ENCODE data around the gene SHISA3. TPM values are rescaled to one million over a fixed set of nuclear protein-coding genes. Genes with fewer than 3 reads are reported as not detected.

SHISA3 gene
- total and polyA plus RNA-seq, 2 of the 13 experiments (the other 11 are each of a cell fraction or from before 2014, with no cell fraction given), result not detected

DNA sequence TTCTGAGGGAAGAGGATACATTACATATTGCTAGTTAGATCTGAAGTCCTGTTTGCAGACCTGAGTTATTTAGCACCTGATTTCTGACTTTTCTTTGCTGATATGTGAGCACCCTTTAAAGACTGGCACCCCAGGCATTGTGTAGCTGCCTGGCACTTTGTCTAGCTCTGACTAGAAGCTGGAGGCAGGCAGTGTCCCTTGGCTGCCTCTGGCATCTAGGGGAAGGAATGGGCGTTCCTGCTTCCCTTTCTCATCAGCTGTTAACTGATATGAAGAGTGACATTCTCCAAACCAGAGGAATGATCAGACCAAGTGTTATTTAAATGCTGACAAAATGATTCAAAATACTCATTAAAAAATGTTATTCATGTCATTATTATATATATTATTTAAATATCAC, 30.3 kb upstream of the SHISA3 start:
- Histone ChIP-seq H3K4me1 (ENCODE audit: insufficient read depth, low read length) (no peaks in the 10 kb centered on the region), H2AFZ (ENCODE audit: low read length) (no peak overlapping the region), H4K20me1 (ENCODE audit: insufficient read depth, low read length) (no peaks in the 10 kb centered on the region), H3K27me3 (ENCODE audit: control insufficient read depth in 1 of 2, insufficient read depth in 2 of 2, low read length in 2 of 2) (no peaks in the 10 kb centered on the region), H3K9me3 (ENCODE audit: low read length) (no peaks in the 10 kb centered on the region), H3K4me3 (replicated peaks in 1 of 3; ENCODE audit: insufficient read depth in 1 of 3, low read depth in 2 of 3, low read length in 3 of 3) (no peak overlapping the region), H3K79me2 (ENCODE audit: insufficient read depth, low read length) (no peaks in the 10 kb centered on the region), H3K27ac (ENCODE audit: extremely low read length, insufficient read depth, low read length) (no peak overlapping the region), H3K4me2 (ENCODE audit: low read depth, low read length) (no peak overlapping the region), H3K9ac (ENCODE audit: insufficient read depth, low read depth, low read length) (no peak overlapping the region), H3K36me3 (replicated peaks in 1 of 2; ENCODE audit: control insufficient read depth in 1 of 2, insufficient read depth in 2 of 2, low read length in 2 of 2) (no peaks in the 10 kb centered on the region)
- TF ChIP-seq, protein P1, sequence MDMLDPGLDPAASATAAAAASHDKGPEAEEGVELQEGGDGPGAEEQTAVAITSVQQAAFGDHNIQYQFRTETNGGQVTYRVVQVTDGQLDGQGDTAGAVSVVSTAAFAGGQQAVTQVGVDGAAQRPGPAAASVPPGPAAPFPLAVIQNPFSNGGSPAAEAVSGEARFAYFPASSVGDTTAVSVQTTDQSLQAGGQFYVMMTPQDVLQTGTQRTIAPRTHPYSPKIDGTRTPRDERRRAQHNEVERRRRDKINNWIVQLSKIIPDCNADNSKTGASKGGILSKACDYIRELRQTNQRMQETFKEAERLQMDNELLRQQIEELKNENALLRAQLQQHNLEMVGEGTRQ (IDR thresholded peaks at IDR 0.05; ENCODE audit: low read depth, low read length), result no peak
- TF ChIP-seq, protein P1 (CRISPR knock-in tag; IDR thresholded peaks at IDR 0.05; ENCODE audit: borderline replicate concordance), result no peak
- TF ChIP-seq, protein P2, sequence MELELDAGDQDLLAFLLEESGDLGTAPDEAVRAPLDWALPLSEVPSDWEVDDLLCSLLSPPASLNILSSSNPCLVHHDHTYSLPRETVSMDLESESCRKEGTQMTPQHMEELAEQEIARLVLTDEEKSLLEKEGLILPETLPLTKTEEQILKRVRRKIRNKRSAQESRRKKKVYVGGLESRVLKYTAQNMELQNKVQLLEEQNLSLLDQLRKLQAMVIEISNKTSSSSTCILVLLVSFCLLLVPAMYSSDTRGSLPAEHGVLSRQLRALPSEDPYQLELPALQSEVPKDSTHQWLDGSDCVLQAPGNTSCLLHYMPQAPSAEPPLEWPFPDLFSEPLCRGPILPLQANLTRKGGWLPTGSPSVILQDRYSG (CRISPR knock-in tag; IDR thresholded peaks at IDR 0.05), result no peak
- TF ChIP-seq THAP11 (CRISPR knock-in tag; IDR thresholded peaks at IDR 0.05) (no peak), TCF7 (IDR thresholded peaks at IDR 0.05; ENCODE audit: low read depth) (no peak), ZNF101 (CRISPR knock-in tag; IDR thresholded peaks at IDR 0.05; ENCODE audit: borderline replicate concordance, low read depth) (no peak), BHLHE40 (IDR thresholded peaks at IDR 0.05; ENCODE audit: low read length) (no peak), TBL1XR1 (IDR thresholded peaks at IDR 0.05; ENCODE audit: borderline replicate concordance, low read length, partially characterized antibody) (no peak), CBX1 (IDR thresholded peaks at IDR 0.05; ENCODE audit: low read depth) (no peak), NR2F2 (IDR thresholded peaks at IDR 0.05; ENCODE audit: borderline replicate concordance, low read depth) (no peak), ZNF879 (CRISPR knock-in tag; IDR thresholded peaks at IDR 0.05) (no peak), CREM (IDR thresholded peaks at IDR 0.05) (no peak), CREM (CRISPR knock-in tag; IDR thresholded peaks at IDR 0.05) (no peak), NR2F6 (IDR thresholded peaks at IDR 0.05) (no peak), NR2F6 (CRISPR knock-in tag; IDR thresholded peaks at IDR 0.05) (no peak), ZNF446 (CRISPR knock-in tag; IDR thresholded peaks at IDR 0.05) (no peak), NFATC3 (CRISPR knock-in tag; IDR thresholded peaks at IDR 0.05) (no peak), ZSCAN31 (CRISPR knock-in tag; IDR thresholded peaks at IDR 0.05; ENCODE audit: low read depth) (no peak)
- TF ChIP-seq, protein P3, sequence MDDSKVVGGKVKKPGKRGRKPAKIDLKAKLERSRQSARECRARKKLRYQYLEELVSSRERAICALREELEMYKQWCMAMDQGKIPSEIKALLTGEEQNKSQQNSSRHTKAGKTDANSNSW (CRISPR knock-in tag; IDR thresholded peaks at IDR 0.05; ENCODE audit: borderline replicate concordance), result no peak
- TF ChIP-seq, protein P4, sequence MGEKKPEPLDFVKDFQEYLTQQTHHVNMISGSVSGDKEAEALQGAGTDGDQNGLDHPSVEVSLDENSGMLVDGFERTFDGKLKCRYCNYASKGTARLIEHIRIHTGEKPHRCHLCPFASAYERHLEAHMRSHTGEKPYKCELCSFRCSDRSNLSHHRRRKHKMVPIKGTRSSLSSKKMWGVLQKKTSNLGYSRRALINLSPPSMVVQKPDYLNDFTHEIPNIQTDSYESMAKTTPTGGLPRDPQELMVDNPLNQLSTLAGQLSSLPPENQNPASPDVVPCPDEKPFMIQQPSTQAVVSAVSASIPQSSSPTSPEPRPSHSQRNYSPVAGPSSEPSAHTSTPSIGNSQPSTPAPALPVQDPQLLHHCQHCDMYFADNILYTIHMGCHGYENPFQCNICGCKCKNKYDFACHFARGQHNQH (CRISPR knock-in tag; IDR thresholded peaks at IDR 0.05), result no peak
- TF ChIP-seq, protein P5, sequence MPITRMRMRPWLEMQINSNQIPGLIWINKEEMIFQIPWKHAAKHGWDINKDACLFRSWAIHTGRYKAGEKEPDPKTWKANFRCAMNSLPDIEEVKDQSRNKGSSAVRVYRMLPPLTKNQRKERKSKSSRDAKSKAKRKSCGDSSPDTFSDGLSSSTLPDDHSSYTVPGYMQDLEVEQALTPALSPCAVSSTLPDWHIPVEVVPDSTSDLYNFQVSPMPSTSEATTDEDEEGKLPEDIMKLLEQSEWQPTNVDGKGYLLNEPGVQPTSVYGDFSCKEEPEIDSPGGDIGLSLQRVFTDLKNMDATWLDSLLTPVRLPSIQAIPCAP (CRISPR knock-in tag; IDR thresholded peaks at IDR 0.05; ENCODE audit: low read depth), result no peak
- ChIA-PET POLR2A (no interaction called here), CTCF (ENCODE audit: low intra/inter-chr PET ratio, low total read pairs) (no interaction called here)
- in situ Hi-C loops (cut with HindIII; ENCODE audit: extremely low pct_ligation_motif_present, low pct_unique_long_range_greater_than_20kb), result no loop called here
- FAIRE-seq (no peak), ATAC-seq (no peak), DNase-seq (ENCODE audit: low spot score) (no peak)
- intact Hi-C loops (cut with micrococcal nuclease; ENCODE audit: unreplicated experiment), result no loop called here
- WGBS (ENCODE audit: low lambda C conversion rate), result 57% methylated on average over 1 of the region's 1 CpG
- BruUV-seq (replicated peaks), result no TSS peak

Data from HepG2 (cell line).